Liver (tissue), 3 donors: ENCODE results near the gene PYURF.

ENCODE experiments used
- EGR1 ChIP-seq, 2 donors: IDR thresholded peaks; 2 replicates each; pipeline ENCODE4 v1.6.1; 2016 to 2018; ENCODE audit warnings: antibody characterized with exemption in 2 of 2, low read depth in 2 of 2
- FOXA2 ChIP-seq: IDR thresholded peaks from 2 replicates; pipeline ENCODE4 v1.6.1; 2016; ENCODE audit warnings: antibody characterized with exemption
- HNF4G ChIP-seq: IDR thresholded peaks from 2 replicates; pipeline ENCODE4 v1.6.1; 2016; ENCODE audit warnings: antibody characterized with exemption
- JUND ChIP-seq, 2 donors: IDR thresholded peaks; 2 replicates each; pipeline ENCODE4 v1.6.1; 2016; ENCODE audit warnings: antibody characterized with exemption in 2 of 2
- YY1 ChIP-seq: IDR thresholded peaks from 2 replicates; pipeline ENCODE4 v1.6.1; 2016; ENCODE audit warnings: antibody characterized with exemption, mild to moderate bottlenecking
- TF ChIP-seq, protein P1 (sequence below): fragments of 150-350 bp; IDR thresholded peaks from 2 replicates; pipeline ENCODE4 v1.5.1; 2017; ENCODE audit warnings: improper control_type of control experiment, low read depth, low read length; ENCODE audit not compliant: missing input control
- TF ChIP-seq, protein P2 (sequence below): IDR thresholded peaks from 2 replicates; pipeline ENCODE4 v1.6.1; 2016; ENCODE audit warnings: antibody characterized with exemption
- TF ChIP-seq, protein P3 (sequence below): IDR thresholded peaks from 2 replicates; pipeline ENCODE4 v1.6.1; 2016; ENCODE audit warnings: antibody characterized with exemption, mild to moderate bottlenecking
- donor health status: healthy.
- donor health status: healthy.

DNA sequence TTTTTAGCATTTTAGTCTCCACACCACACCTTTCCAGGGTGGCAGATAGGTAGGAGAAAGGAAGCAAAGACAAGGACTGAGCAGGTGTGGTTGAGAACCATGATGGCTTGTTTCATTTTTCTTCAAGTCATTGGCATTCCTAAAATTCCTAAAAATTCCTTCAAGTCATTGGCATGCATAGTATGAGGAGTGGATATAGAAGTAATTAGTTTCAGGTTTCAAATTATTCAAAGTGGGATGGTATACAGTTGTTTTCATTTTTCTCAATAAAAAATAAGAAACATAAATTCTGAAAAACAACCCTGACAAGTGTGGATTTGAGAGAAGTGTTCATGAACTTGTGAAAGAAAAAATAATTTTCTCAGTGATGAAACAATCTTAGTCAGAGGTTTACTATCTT lies 46.4 kb upstream of the PYURF start:
- TF ChIP-seq, protein P1, sequence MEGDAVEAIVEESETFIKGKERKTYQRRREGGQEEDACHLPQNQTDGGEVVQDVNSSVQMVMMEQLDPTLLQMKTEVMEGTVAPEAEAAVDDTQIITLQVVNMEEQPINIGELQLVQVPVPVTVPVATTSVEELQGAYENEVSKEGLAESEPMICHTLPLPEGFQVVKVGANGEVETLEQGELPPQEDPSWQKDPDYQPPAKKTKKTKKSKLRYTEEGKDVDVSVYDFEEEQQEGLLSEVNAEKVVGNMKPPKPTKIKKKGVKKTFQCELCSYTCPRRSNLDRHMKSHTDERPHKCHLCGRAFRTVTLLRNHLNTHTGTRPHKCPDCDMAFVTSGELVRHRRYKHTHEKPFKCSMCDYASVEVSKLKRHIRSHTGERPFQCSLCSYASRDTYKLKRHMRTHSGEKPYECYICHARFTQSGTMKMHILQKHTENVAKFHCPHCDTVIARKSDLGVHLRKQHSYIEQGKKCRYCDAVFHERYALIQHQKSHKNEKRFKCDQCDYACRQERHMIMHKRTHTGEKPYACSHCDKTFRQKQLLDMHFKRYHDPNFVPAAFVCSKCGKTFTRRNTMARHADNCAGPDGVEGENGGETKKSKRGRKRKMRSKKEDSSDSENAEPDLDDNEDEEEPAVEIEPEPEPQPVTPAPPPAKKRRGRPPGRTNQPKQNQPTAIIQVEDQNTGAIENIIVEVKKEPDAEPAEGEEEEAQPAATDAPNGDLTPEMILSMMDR = no peak
- no peak for TF ChIP-seq HNF4G
- no peak for TF ChIP-seq YY1
- TF ChIP-seq, protein P2, sequence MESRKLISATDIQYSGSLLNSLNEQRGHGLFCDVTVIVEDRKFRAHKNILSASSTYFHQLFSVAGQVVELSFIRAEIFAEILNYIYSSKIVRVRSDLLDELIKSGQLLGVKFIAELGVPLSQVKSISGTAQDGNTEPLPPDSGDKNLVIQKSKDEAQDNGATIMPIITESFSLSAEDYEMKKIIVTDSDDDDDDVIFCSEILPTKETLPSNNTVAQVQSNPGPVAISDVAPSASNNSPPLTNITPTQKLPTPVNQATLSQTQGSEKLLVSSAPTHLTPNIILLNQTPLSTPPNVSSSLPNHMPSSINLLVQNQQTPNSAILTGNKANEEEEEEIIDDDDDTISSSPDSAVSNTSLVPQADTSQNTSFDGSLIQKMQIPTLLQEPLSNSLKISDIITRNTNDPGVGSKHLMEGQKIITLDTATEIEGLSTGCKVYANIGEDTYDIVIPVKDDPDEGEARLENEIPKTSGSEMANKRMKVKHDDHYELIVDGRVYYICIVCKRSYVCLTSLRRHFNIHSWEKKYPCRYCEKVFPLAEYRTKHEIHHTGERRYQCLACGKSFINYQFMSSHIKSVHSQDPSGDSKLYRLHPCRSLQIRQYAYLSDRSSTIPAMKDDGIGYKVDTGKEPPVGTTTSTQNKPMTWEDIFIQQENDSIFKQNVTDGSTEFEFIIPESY = no peak
- no peak for TF ChIP-seq FOXA2
- no peak for TF ChIP-seq EGR1 (IDR thresholded peaks at IDR 0.05; ENCODE audit: low read depth in 2 of 2)
- TF ChIP-seq JUND (IDR thresholded peaks at IDR 0.05) = no peak
- TF ChIP-seq, protein P3, sequence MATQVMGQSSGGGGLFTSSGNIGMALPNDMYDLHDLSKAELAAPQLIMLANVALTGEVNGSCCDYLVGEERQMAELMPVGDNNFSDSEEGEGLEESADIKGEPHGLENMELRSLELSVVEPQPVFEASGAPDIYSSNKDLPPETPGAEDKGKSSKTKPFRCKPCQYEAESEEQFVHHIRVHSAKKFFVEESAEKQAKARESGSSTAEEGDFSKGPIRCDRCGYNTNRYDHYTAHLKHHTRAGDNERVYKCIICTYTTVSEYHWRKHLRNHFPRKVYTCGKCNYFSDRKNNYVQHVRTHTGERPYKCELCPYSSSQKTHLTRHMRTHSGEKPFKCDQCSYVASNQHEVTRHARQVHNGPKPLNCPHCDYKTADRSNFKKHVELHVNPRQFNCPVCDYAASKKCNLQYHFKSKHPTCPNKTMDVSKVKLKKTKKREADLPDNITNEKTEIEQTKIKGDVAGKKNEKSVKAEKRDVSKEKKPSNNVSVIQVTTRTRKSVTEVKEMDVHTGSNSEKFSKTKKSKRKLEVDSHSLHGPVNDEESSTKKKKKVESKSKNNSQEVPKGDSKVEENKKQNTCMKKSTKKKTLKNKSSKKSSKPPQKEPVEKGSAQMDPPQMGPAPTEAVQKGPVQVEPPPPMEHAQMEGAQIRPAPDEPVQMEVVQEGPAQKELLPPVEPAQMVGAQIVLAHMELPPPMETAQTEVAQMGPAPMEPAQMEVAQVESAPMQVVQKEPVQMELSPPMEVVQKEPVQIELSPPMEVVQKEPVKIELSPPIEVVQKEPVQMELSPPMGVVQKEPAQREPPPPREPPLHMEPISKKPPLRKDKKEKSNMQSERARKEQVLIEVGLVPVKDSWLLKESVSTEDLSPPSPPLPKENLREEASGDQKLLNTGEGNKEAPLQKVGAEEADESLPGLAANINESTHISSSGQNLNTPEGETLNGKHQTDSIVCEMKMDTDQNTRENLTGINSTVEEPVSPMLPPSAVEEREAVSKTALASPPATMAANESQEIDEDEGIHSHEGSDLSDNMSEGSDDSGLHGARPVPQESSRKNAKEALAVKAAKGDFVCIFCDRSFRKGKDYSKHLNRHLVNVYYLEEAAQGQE = no peak
